GM15510 (cell line): ENCODE results near the gene SS18.

Experiments
- POLR2A ChIP-seq: IDR thresholded peaks from 3 replicates; pipeline ENCODE4 v1.6.1; 2011; ENCODE audit warnings: borderline replicate concordance; ENCODE audit not compliant: insufficient read length; ENCODE audit errors: extremely low read depth

Gene SS18

DNA sequence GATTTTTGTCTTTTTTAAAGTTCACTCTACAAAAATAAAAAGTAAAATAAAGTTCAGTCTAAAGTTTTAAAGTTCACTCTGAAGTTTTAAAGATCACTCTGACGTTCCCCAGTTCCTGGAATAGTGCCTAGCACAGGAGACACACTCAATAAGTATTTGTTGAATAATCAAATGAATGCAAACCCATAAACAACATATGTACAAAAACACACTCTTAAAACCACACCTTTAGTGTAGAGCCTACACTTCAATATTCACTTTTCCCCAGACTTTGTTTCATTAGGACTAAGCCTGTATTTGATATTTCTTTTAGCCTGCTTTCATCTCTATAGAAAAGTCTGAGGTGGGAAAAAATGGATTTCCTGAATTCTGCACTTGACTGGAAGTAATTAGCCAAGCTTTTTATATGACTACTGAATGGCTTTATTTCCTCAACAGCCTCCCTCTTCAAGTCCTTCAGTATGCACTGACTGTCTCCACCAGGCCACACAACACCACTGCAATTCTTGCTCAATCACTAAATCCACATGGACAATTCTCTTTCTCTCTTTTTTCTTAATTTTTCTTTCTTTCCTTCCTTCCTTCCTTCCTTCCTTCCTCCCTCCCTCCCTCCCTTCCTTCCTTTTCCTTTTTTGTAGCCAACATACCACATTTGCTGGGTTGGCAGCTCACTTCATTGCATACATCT lies 104.6 kb downstream of the SS18 start:
- no peak for TF ChIP-seq POLR2A

GRCh38 chr18:25983730-25984129 lies 106.7 kb downstream of the SS18 start:
- TF ChIP-seq POLR2A = no peak

- TF ChIP-seq POLR2A = no peak
These were observed 107.5 kb downstream of the SS18 start for GRCh38 chr18:25982961-25983360.

- no peak for TF ChIP-seq POLR2A
These were observed 108.3 kb downstream of the SS18 start for GRCh38 chr18:25982153-25982552.

DNA sequence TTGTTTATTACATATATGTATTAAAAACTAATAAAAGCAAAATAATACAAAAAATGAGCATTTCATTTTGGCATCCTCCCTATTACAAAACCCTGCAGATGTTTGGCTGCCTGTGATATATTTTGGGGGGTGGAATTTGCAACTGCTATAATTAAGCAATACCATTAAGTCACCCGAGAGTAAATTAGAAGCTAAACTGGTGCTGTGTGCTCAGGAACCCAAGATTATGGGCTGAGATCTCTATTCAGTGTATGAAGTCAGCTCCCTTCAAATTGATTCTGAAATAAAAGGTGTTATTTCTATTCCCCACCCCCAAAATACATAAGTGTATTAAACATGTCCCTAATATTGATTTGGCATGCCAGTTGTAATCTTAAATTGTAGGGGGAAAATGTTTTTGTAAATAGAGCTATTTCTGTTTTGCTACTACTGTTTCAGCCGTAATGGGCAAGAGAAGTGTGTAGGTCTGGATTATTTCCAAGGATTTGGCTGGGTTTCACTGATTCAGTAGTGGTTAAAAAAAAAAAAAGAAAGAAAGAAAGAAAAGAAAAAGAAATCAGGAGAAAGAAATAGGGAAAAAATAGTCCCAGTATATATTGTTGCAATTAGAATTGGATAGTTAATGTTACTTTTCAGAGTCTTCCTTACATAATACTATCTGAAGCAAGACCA lies 110.9 kb downstream of the SS18 start:
- TF ChIP-seq POLR2A = no peak

- no peak for TF ChIP-seq POLR2A
These were observed 113.9 kb downstream of the SS18 start for GRCh38 chr18:25976554-25976953.

GRCh38 chr18:25974630-25975077 lies 115.8 kb downstream of the SS18 start:
- no peak for TF ChIP-seq POLR2A
